Tibial nerve (tissue), 4 donors: ENCODE results near the gene STK4. TPM values are rescaled to one million over a fixed set of nuclear protein-coding genes. Genes with fewer than 3 reads are reported as not detected.

ENCODE experiments used
- DNase-seq, 2 donors: peaks; one replicate each; pipeline ENCODE4 v3.0.0-alpha.2; 2019; ENCODE audit warnings: low spot score in 2 of 2
- H3K27ac ChIP-seq, 4 donors: fragments of 200-600 bp; sonication (generic) in 3 of 4; one replicate each; pipeline ENCODE4 v1.5.1; 2017 to 2019; ENCODE audit warnings: mild to moderate bottlenecking in 1 of 4
- H3K27me3 ChIP-seq, 2 donors: fragments of 200-600 bp; sonication (generic) in 1 of 2; one replicate each; pipeline versions ENCODE4 v1.5.1 to v1.6.0; 2017 to 2019
- H3K36me3 ChIP-seq, 3 donors: fragments of 200-600 bp; sonication (generic); one replicate each; pipeline ENCODE4 v1.5.1; 2018 to 2019
- H3K4me1 ChIP-seq, 4 donors: fragments of 200-600 bp; sonication (generic) in 3 of 4; one replicate each; pipeline ENCODE4 v1.5.1; 2017 to 2019
- H3K4me3 ChIP-seq, 4 donors: fragments of 200-600 bp; sonication (generic) in 3 of 4; one replicate each; pipeline ENCODE4 v1.5.1; 2017 to 2019; ENCODE audit warnings: mild to moderate bottlenecking in 1 of 4, moderate library complexity in 1 of 4
- H3K9me3 ChIP-seq, 4 donors: fragments of 200-600 bp; sonication (generic) in 3 of 4; one replicate each; pipeline ENCODE4 v1.5.1; 2017 to 2019
- EP300 ChIP-seq, 2 donors: sonication (generic); formaldehyde crosslinking; IDR thresholded peaks; one replicate each; pipeline ENCODE4 v1.6.1; 2017; ENCODE audit warnings: antibody characterized with exemption in 2 of 2, mild to moderate bottlenecking in 1 of 2
- POLR2A ChIP-seq, 2 donors: fragments of 450-650 bp; IDR thresholded peaks; one replicate each; pipeline ENCODE4 v1.6.1; 2017; ENCODE audit warnings: antibody characterized with exemption in 2 of 2, mild to moderate bottlenecking in 2 of 2, moderate library complexity in 2 of 2
- WGBS, 2 donors: methylation state at CpG; one replicate each; pipeline ENCODE4 v1.1.5; 2018; 5-methylcytosine and 5-hydroxymethylcytosine counted together
- total RNA-seq, 4 donors: library from RNA; depleted of rRNA; stranded (reverse); fragments of >200 nt; gene quantifications; one replicate each; pipeline ENCODE4 v1.1.0, GENCODE V29; 2016
- TF ChIP-seq, protein P1 (sequence below), 5 experiments: fragments of 200-600 bp in 3 of 5; fragments of 450-650 bp in 2 of 5; sonication (generic) in 3 of 5; IDR thresholded peaks; one replicate each; pipeline ENCODE4 v1.5.1; 2016 to 2019; ENCODE audit warnings: antibody characterized with exemption in 5 of 5, mild to moderate bottlenecking in 3 of 5, moderate library complexity in 2 of 5

STK4 gene
- total RNA-seq, 4 donors from 2014 or later = 24.3 to 28.5 (median 27.1) TPM

DNA sequence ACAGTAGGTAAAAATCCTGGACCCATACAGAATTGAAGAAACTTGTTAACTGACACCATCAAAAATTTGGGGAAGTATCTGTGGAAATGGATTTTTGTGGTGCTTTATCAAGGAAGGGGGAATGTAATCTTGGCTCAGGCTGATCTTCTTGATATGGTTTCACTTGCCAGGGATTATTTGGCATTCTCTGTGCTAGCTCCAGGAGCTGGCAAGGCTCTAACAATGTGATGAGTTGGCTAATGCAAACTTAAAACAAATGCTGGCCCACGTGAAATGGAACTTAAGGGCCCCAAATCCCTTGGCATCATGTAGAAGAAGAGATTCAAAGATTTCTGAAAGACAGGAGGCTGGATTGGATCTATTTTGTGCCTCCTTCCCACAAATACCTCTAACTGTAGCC, 121.5 kb downstream of the STK4 start:
- no peak for DNase-seq
- Histone ChIP-seq H3K27ac (peak overlapping the region in 2 of 4 donors; percentile 58), H3K9me3 (peaks cover 0 to 4% (median under 1%) of the 10 kb centered on the region in 4 donors), H3K36me3 (peaks cover 0 to 15% (median 0%) of the 10 kb centered on the region in 3 donors), H3K4me1 (no peaks in the 10 kb centered on the region), H3K4me3 (no peak overlapping the region), H3K27me3 (no peaks in the 10 kb centered on the region)
- TF ChIP-seq EP300 (IDR thresholded peaks at IDR 0.05) = no peak
- TF ChIP-seq, protein P1, sequence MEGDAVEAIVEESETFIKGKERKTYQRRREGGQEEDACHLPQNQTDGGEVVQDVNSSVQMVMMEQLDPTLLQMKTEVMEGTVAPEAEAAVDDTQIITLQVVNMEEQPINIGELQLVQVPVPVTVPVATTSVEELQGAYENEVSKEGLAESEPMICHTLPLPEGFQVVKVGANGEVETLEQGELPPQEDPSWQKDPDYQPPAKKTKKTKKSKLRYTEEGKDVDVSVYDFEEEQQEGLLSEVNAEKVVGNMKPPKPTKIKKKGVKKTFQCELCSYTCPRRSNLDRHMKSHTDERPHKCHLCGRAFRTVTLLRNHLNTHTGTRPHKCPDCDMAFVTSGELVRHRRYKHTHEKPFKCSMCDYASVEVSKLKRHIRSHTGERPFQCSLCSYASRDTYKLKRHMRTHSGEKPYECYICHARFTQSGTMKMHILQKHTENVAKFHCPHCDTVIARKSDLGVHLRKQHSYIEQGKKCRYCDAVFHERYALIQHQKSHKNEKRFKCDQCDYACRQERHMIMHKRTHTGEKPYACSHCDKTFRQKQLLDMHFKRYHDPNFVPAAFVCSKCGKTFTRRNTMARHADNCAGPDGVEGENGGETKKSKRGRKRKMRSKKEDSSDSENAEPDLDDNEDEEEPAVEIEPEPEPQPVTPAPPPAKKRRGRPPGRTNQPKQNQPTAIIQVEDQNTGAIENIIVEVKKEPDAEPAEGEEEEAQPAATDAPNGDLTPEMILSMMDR (IDR thresholded peaks at IDR 0.05) = no peak
- TF ChIP-seq POLR2A (IDR thresholded peaks at IDR 0.05) = no peak
- WGBS, 2 donors = 30 to 47% methylated on average over 1 of the region's 1 CpG

DNA sequence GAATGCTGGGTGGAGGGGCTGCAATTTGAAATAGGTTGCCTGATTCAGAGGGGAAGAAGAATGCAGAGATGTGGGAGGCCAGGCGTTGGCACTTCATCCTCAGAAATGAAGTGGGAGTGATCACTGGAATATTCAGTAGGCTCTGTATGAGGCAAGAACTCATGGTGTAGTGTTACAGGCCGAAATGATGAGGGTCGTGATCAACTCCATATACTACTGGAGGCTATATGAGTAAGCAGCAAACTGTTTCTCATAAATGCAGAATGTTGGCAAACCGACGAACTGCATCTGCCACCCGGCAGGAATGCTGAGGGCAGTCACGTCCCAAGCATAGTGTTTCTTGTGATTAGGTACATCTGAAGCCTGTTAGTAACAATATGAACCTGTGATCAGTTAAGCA, 121.9 kb downstream of the STK4 start:
- H3K4me3 ChIP-seq = no peak overlapping the region
- no peak for DNase-seq
- no peaks in the 10 kb centered on the region for H3K4me1 ChIP-seq
- H3K36me3 ChIP-seq = peaks cover 0 to 11% (median 0%) of the 10 kb centered on the region in 3 donors
- no peak for TF ChIP-seq POLR2A (IDR thresholded peaks at IDR 0.05)
- TF ChIP-seq EP300 (IDR thresholded peaks at IDR 0.05) = no peak
- TF ChIP-seq, protein P1 (IDR thresholded peaks at IDR 0.05) = no peak
- peak overlapping the region in 2 of 4 donors; percentile 33 to 58 for H3K27ac ChIP-seq
- 59 to 60% methylated on average over 7 of the region's 7 CpGs for WGBS, 2 donors
- no peaks in the 10 kb centered on the region for H3K9me3 ChIP-seq
- no peaks in the 10 kb centered on the region for H3K27me3 ChIP-seq

- Histone ChIP-seq H3K36me3 (peaks cover 0 to 8% (median 0%) of the 10 kb centered on the region in 3 donors), H3K4me3 (no peak overlapping the region), H3K4me1 (peaks cover 0 to 3% (median 0%) of the 10 kb centered on the region in 4 donors), H3K9me3 (no peaks in the 10 kb centered on the region), H3K27ac (no peak overlapping the region), H3K27me3 (no peaks in the 10 kb centered on the region)
- DNase-seq = no peak
- TF ChIP-seq, protein P1 (IDR thresholded peaks at IDR 0.05) = no peak
- TF ChIP-seq EP300 (IDR thresholded peaks at IDR 0.05) = no peak
- TF ChIP-seq POLR2A (IDR thresholded peaks at IDR 0.05) = no peak
- WGBS, 2 donors = 83 to 87% methylated on average over 3 of the region's 3 CpGs
Measured at GRCh38 chr20:45090481-45090880, 124.2 kb downstream of the STK4 start.

DNA sequence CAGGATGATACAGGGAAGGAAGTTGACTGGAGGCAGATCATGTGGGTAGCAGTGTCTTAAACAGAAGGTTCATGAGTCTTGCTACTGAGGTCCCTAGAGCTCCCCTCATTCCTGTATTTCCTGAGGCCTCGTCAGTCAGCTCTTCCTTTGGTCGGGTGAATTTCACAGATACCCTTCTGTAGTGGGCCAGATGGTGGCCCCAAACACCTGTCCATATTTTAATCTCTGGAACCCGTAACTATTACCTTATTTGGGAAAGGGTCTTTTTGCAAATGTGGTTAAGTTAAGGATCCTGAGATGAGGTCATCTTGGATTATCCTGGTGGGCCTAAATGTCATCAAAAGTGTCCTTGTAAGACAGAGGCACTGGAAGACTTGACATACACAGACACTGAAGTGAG, 125.1 kb downstream of the STK4 start:
- Histone ChIP-seq H3K27ac (no peak overlapping the region), H3K4me3 (no peak overlapping the region), H3K9me3 (no peaks in the 10 kb centered on the region), H3K36me3 (no peaks in the 10 kb centered on the region), H3K4me1 (peaks cover 0 to 12% (median 0%) of the 10 kb centered on the region in 4 donors), H3K27me3 (peaks cover 0 to 6% of the 10 kb centered on the region in 2 donors)
- WGBS, 2 donors = 86 to 90% methylated on average over 3 of the region's 3 CpGs
- no peak for DNase-seq
- TF ChIP-seq EP300 (IDR thresholded peaks at IDR 0.05) = no peak
- TF ChIP-seq, protein P1 (IDR thresholded peaks at IDR 0.05) = no peak
- TF ChIP-seq POLR2A (IDR thresholded peaks at IDR 0.05) = no peak

DNA sequence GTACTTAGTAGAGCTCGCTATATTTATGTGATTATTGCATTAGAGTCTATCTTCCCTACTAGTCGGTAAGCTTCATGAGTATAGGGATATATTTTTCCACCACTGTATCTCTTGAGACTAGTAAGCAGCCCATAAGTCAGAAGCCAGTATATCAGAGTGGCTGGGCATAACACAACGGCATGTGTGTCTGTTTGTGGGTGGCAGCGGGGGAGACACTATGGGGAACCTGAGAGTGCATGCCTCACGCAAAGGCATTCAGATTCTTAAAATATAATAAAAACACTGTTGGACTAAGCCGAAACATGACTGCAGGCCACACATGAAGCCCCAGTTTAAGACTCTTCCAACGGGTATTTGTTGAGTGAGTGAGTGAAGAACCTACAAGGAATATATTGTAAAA, 126.6 kb downstream of the STK4 start:
- DNase-seq = no peak
- no peak for TF ChIP-seq EP300 (IDR thresholded peaks at IDR 0.05)
- no peak for TF ChIP-seq POLR2A (IDR thresholded peaks at IDR 0.05)
- TF ChIP-seq, protein P1 (IDR thresholded peaks at IDR 0.05) = no peak
- 67 to 72% methylated on average over 7 of the region's 7 CpGs for WGBS, 2 donors

More for the DNA sequence above, 126.6 kb downstream of the STK4 start:
- no peaks in the 10 kb centered on the region for H3K36me3 ChIP-seq
- peaks cover 0 to 19% (median 0%) of the 10 kb centered on the region in 4 donors for H3K4me1 ChIP-seq
- H3K27me3 ChIP-seq = peaks cover 0 to 21% of the 10 kb centered on the region in 2 donors
- H3K9me3 ChIP-seq = no peaks in the 10 kb centered on the region
- peak overlapping the region in 1 of 4 donors; percentile 2 for H3K27ac ChIP-seq
- H3K4me3 ChIP-seq = no peak overlapping the region
